GM21825 (cell line): ENCODE measurements around the gene DNHD1.

Source experiments
- ATAC-seq: cut with Tn5 transposase; IDR thresholded peaks from one replicate; pipeline ENCODE4 v1.9.1; 2021; ENCODE audit warnings: mild to moderate bottlenecking, moderate library complexity; ENCODE audit not compliant: unreplicated experiment

Gene DNHD1

GRCh38 chr11:6530848-6531247 lies 33.8 kb downstream of the DNHD1 start:
- ATAC-seq, result no peak

- no peak for ATAC-seq
Observed at GRCh38 chr11:6531267-6531752, 34.2 kb downstream of the DNHD1 start.

- ATAC-seq, result no peak
Observed at GRCh38 chr11:6538456-6538855, 41.4 kb downstream of the DNHD1 start.

GRCh38 chr11:6538945-6539344 lies 41.9 kb downstream of the DNHD1 start:
- no peak for ATAC-seq

GRCh38 chr11:6539748-6540268 lies 42.7 kb downstream of the DNHD1 start:
- no peak for ATAC-seq

GRCh38 chr11:6541356-6541755 lies 44.3 kb downstream of the DNHD1 start:
- no peak for ATAC-seq

- ATAC-seq, result no peak
Observed at GRCh38 chr11:6542727-6543126, 45.6 kb downstream of the DNHD1 start.

GRCh38 chr11:6544921-6545850 lies 48.1 kb downstream of the DNHD1 start:
- no peak for ATAC-seq

GRCh38 chr11:6545917-6546605 lies 49.0 kb downstream of the DNHD1 start:
- ATAC-seq, result no peak

- ATAC-seq, result no peak
Observed at GRCh38 chr11:6546735-6547134, 49.7 kb downstream of the DNHD1 start.

- no peak for ATAC-seq
Observed at GRCh38 chr11:6547177-6547576, 50.1 kb downstream of the DNHD1 start.

GRCh38 chr11:6548121-6548520 lies 51.0 kb downstream of the DNHD1 start:
- ATAC-seq, result no peak

- ATAC-seq, result no peak
Observed at GRCh38 chr11:6548641-6549040, 51.6 kb downstream of the DNHD1 start.

- ATAC-seq, result no peak
Observed at GRCh38 chr11:6553634-6554033, 56.6 kb downstream of the DNHD1 start.

GRCh38 chr11:6554828-6555706 lies 58.0 kb downstream of the DNHD1 start:
- no peak for ATAC-seq

GRCh38 chr11:6556139-6556949 lies 59.3 kb downstream of the DNHD1 start:
- no peak for ATAC-seq

- no peak for ATAC-seq
Observed at GRCh38 chr11:6557063-6557462, 60.0 kb downstream of the DNHD1 start.

GRCh38 chr11:6557761-6558674 lies 60.9 kb downstream of the DNHD1 start:
- ATAC-seq, result no peak

GRCh38 chr11:6559369-6559768 lies 62.3 kb downstream of the DNHD1 start:
- ATAC-seq, result no peak
